Colon (tissue), 2 donors: ENCODE results near the gene ACD.

Experiments
- FAIRE-seq: peaks from 2 replicates; lab custom pipeline; 2012; peaks lifted over from hg19 to GRCh38; lab: Jason Lieb, UNC
- donor health status: control.
- donor health status: control.

ACD gene

GRCh38 chr16:67661886-67662652 is 2.0 kb upstream of the ACD start:
- FAIRE-seq = no peak

DNA sequence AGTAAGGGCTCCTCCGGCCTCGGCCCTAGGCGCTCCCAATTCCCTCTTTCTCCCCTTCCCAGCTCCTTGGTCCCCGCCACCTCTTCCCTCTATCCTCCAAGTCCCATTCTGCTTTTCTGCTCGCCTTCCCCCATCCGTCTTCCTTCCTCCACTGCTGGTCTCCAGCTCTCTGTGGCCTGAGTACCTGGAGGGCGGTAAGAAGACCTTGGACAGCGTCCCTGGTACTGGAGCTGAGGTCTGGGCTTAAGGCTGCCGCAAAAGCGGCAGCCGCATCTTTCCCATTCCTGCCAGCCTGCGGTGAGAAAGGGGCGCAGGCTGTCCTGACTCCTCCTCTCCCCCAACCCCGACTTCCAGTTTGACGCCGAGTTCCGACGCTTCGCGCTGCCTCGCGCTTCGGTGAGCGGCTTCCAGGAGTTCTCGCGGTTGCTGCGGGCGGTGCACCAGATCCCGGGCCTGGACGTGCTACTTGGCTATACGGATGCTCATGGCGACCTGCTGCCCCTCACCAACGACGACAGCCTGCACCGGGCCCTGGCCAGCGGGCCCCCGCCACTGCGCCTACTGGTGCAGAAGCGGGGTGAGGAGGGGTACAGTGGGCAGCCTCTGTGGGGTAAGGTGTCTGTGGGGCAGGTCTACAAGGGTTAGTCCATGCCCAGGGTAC is 1.2 kb upstream of the ACD start:
- no peak for FAIRE-seq

DNA sequence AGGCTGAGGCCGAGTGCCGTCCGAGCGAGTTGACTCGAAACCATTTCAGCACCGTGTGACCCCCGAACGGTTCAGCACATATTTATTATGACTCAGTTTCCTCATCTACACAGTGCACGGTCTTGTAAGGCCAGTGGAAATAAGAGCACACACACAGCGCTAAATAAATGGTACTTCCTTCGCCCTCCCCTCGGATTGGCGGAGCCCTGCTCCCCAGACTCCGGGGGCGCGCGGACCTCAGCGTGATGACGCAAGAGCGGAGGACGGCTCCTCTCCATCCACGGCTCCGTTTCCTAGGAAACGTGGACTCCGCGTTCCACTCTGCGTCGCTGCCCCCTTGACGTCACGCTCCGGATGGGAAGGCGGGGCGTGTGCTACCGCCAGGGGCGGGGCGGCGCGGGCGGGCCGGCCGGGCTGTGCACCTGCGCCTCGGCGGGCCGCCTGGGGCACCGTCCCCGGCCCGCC is 536 bp upstream of the ACD start, which contains the start of gene PARD6A:
PARD6A (plus strand) TSS at position 397 of the 465 bp plus-strand sequence. CDS start 79 bp downstream, outside the sequence.
- no peak for FAIRE-seq

DNA sequence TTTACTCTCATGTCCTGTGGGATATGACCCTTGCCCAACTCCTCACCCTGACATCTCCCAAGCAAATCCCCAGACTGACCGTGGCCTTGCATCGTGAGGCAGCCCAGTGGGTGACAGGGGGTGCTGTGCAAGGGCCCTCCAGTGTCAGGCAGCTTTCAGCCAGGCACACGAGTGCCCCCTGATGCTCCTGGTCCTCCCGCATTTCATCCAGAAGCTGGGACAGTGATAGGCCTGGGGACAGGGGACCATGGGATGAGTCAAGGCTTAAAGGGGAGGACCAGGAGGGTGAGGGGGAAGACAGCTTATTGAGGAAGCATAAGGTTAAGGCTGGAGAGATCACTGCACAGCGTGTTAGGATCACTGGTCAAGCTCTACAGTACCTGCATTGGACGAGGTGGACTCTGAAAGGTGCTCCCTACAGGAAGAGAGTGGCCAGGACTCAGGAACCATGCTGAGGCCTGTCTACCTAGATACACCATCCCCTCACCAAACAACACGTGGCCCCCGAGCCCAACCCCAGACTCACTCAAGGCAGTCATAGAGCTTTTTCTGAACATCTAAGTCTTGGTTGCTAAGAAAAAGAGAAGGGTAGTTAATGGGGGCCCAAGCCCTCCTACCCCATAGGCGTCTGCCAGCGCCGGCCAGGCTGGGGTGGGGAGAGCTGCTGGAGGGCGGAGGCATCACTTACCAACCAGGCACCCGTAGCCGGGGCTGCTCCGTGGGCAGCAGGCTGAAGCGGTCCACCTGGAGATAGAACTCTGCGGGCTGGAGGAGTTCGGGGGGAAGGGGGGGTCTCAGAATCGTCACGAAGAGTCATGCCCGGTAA is 998 bp downstream of the ACD start:
- FAIRE-seq = no peak

- no peak for FAIRE-seq
Observed at GRCh38 chr16:67657751-67658518, 2.1 kb downstream of the ACD start.

DNA sequence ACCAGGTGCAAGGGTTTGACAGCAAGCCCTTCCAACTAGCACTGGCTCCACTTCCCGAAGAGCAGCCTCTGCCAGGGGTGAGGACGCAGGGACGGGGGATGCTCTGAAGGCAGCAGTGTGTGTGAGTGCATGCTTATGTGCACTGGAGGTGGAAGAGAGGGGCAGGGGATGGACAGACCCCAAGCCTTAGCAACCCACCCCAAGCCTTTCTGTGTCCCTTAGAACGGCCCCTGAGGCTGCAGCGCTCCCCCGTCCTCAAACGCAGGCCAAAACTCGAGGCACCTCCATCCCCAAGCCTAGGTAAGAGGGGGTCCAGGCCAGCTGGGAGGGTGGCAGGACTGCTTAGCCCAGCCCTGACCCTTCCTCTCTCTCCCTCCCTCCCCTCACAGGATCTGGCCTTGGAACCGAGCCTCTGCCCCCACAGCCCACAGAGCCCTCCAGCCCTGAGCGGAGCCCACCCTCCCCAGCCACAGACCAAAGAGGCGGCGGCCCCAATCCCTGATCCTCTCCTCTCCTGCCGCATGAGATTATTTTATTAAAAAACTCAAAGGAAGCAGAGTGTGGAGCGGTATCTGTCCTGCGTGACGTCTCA is 2.9 kb downstream of the ACD start:
- no peak for FAIRE-seq

DNA sequence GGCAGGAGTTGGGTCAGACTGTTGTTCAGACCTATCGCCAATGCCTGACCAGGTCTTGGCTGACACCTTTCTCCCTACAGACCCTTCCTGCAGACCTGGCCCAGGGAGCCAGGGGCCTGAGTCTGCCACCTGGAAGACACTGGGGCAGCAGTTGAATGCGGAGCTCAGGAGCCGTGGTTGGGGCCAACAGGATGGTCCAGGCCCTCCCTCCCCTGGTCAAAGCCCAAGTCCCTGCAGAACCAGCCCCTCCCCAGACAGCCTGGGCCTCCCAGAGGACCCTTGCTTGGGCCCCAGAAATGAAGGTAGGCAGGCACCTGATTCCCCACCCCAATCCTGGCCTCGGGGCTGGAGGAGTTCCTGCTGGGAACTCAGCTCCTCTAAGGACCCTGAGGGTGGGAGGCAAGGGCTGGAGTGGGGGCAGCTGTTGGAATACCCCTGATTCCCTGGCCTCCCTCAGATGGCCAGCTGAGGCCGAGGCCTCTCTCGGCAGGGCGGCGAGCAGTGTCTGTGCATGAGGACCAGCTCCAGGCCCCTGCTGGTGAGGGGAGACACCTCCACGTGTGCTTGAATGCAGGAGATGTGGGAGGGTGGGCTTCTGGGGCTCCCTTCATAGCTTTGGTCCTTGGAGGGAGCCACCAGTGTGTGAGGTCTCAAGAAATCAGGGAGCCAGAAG is 3.6 kb downstream of the ACD start:
- FAIRE-seq = no peak

GRCh38 chr16:67655363-67655762 is 4.7 kb downstream of the ACD start:
- no peak for FAIRE-seq

- no peak for FAIRE-seq
Observed at GRCh38 chr16:67654403-67654911, 5.6 kb downstream of the ACD start.

DNA sequence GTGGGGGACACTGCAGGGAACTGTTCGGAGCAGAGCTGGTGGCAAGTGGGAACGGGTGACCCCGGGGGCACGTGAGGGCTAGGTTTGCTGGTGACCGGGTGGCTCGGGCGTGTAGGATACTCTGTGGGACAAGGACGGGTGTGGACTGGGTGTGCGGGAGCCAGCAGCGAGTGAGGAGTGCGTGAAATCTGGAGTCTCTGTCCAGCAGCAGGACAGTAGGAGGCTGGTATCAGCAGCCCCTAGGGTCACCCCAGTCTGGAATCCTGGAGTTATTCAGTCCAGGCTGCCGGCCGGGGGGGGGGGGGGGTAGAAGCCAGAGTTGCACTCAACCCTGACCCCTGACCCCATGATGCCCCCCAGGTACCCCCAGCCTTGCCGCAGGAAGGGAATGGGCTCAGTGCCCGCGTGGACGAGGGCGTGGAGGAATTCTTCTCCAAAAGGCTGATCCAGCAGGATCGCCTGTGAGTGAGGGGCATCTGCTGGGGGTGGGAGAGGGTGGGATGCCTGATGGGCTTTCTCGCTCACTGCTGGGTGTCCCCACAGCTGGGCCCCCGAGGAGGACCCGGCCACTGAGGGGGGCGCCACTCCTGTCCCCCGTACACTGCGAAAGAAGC is 6.2 kb downstream of the ACD start:
- FAIRE-seq = no peak

DNA sequence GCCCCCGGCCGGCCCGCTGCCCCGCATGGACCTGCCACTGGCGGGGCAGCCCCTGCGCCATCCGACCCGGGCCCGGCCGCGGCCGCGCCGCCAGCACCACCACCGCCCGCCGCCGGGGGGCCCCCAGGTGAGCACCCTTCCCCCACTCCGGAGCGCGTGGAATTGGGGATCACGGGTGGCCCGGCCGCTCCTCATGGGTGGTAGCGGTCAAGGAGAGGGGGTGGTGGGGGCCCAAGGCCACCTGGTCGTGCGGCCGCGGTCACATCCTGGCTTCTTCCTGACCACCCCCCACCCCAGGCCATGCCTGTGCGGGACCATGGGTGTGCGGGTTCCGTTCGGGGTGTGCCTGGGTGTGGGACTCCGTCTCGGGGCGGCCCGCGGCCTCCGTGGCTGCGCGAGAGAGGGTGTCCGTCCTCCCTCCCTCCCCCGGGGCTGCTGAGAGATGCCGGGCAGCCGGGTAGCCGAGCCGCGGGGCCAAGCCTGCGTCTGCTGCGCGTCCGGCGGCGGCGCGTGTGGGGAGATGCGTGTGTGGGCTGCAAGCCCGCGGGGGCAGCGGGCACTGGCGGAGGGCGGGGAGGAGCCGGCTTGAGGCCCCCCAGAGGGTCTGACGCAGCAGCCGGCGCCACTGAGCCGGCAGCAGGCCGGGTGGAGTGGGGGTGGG is 6.8 kb downstream of the ACD start:
- no peak for FAIRE-seq

- no peak for FAIRE-seq
Observed at GRCh38 chr16:67652578-67653127, 7.4 kb downstream of the ACD start.

GRCh38 chr16:67651847-67652246 is 8.2 kb downstream of the ACD start:
- no peak for FAIRE-seq

DNA sequence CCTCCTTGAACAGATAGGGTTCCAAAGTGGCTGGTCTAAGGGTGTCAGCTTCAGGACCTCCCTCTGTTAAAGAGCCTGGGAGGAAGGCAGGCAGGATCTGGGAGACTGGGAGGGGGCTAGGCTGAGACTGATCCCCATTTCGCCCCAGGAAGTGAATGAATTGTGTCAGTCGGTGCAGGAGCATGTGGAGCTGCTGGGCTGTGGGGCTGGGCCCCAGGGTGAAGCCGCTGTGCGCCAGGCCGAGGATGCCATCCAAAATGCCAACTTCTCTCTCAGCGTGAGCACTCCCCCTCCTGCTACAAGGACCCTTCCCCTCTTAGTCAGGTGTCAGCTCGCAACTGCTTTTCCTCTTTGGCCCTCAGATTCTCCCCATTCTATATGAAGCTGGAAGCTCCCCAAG is 9.0 kb downstream of the ACD start:
- FAIRE-seq = no peak

GRCh38 chr16:67650023-67650422 is 10.0 kb downstream of the ACD start:
- no peak for FAIRE-seq

DNA sequence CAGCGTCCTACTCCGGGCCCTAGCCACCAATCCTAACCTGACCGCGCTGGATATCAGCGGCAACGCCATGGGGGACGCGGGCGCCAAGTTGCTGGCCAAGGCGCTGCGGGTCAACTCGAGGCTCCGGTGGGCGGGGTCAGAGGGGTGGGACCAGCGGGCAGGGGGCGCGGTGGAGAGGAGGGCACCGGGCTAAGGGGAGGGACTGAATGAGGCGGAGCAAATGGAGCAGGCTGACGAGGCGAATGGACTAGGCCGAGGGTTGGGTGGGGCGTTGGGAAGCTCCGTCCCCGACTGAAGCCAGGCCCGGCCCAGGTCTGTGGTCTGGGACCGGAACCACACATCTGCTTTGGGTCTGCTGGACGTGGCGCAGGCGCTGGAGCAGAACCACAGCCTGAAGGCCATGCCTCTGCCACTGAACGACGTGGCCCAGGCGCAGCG is 10.5 kb downstream of the ACD start:
- no peak for FAIRE-seq

DNA sequence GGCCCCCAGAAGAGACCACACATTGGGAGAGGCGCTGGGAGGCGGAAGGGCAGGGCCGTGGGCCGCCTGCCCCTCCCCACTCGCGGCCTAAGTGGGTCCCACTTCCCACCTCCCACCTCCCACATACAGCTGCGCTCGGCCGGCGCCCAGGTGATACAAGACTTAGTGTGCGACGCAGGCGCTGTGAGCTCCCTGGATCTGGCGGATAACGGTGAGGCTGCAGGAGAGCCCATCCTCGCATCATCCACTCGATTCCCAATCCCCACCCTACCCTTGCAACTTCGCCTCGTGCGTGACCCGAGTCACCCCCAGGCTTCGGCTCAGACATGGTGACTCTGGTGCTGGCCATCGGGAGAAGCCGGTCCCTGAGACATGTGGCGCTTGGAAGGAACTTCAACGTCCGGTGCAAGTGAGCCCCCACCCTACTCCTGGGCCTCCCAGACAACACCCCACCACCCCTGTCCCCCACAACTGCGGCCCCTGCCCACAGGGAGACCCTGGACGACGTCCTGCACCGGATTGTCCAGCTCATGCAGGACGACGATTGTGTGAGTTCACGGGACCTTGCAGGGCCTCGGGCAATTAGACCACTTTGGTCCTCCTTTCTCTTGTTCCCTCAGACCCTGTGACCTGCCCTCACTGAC is 11.2 kb downstream of the ACD start:
- no peak for FAIRE-seq

DNA sequence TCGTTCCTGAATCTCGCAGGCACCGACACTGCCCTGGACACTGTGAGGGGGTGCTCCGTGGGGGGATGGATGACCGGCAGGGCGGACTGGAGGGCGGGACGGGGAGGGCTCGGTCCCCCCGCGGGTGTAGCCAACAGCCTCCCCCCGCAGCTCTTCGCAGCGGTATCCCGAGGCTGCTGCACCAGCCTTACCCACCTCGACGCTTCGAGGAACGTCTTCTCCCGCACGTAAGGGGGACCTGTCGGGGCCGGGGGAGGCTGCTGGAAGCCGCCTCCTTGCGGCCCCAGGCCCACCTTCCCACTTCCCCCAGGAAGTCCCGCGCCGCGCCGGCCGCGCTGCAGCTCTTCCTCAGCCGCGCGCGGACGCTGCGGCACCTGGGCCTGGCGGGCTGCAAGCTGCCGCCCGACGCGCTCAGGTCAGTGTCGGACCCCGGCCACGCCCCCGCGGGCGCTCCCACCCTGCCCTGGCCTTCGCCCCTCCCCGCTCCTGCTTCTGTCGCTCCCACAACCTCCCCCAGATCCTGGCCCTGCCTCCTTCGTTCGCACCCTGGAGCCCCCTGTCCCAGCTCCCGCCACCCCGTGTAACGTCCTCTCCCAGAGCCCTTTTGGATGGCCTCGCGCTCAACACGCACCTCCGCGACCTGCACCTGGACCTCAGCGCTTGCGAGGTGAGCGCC is 11.8 kb downstream of the ACD start:
- no peak for FAIRE-seq
